ENCODE results near the gene GAN. TPM values are rescaled to one million over a fixed set of nuclear protein-coding genes. Genes with fewer than 3 reads are reported as not detected.

GAN gene
- polyA plus RNA-seq, 3 donors: 0.56 to 1.0 (median 0.79) TPM

DNA sequence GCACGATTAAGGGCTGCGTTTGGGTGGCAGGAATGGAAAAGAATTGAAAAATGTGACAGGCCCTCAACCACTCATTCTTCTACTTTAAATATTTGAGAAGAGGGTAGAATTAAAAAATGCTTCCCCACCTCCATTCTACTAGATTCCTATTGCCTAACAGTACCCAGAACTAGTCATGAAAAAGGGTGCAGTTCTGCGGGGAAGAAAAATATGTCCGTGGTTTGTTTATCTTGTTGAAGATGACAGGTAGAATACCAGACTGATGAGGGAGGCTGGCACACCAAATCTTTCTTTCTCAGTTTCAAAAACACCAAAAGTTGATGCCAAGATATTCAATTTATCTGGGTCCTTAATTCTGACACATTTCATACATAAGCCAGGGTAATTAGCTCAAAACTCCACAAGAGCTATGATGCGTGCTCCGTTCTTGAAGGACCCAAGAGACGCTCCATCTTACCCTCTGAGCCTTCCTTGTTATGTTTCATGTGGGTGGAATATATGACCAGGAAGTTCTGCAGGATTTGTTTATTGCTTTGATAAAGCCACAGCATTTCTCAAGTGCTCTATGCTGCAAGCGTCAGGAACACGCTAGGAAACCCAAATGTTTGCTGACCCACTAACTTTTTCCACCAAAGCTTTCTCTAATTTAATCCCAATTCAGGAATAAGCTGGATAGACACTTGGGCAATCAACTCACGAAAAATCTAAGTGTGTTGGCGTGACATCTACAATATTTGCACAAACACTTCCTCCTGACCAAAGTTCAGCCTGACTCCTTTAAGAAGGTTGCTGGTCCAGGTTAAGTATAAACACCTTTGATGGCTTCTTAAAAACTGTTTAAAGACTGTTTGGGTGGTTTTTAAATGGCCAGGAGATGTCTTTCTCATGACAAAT lies 20.6 kb upstream of the GAN start:
- 58 to 65% (median 59%) methylated on average over 11 of the region's 11 CpGs for WGBS, 3 donors
- no peak overlapping the region for H3K27ac ChIP-seq (ENCODE audit: low read depth, low read length)

DNA sequence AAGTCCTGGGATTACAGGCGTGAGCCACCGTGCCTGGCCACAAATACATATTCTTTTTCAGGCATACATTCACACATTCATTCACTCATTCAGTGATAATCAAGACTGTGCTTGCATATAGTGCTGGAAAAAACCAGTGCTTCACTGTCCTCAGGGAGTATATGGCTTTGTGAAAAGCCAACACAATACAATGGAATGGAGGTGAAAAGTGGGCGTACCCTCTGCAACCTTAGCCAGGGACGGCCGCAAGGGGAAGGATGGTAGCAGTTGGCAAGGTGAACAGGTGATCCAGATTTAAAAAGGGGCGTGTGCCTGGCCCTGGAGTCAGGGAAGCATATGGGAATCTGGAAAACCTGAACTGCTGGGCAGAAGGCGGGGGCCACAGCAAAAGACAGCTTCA lies 18.1 kb upstream of the GAN start:
- 77 to 87% (median 82%) methylated on average over 7 of the region's 7 CpGs for WGBS, 3 donors
- no peak overlapping the region for H3K27ac ChIP-seq (ENCODE audit: low read depth, low read length)

DNA sequence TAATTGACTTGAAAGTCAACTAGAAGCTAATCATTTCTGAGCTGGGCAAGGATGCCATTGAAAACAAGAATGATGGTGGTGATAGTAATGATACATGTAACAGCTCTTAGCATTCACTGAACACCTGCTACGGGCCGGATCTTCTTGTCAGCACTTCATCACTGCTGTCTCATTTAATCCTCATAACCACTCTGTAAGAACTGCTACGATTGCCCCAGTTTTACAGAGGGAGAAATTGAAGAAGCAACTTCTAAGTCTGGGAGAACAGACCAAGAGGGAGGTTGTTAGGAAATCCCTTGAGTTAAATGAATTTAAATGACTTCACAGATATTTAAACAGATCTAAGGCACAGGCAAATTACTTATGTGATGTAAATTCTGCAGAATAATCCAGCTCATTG lies 7.0 kb upstream of the GAN start:
- WGBS, 3 donors: 76 to 82% (median 80%) methylated on average over 3 of the region's 3 CpGs
- no peak overlapping the region for H3K27ac ChIP-seq (ENCODE audit: low read depth, low read length)

DNA sequence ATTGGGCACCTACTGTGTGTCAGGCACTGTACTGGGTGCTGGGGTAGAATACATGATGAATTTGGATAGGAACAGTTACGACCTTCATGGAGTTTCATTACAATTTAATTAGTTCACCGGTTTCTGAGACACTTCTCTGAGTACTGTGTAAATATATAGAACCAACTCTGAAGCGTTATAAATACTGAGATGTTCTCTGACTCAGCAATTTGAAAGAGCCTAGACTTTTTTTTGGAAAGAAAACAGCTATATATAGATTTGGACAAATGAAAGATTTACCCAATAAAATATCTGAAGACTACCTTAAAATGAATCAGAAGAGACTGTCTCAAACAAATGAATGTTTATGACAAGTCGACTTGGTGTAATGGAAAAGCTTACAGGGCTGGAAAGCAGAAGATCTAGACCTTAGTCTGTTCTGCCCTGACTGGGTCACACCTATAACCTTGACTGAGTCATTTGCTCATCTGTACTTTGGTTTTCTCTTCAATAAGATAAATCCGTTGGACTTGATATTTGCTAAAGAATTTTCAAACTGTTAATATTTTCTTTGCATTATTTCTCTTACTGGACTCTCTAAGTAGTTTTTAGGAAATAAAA lies 4.6 kb upstream of the GAN start:
- H3K27ac ChIP-seq (ENCODE audit: low read depth, low read length): no peak overlapping the region
- 67 to 84% (median 80%) methylated on average over 5 of the region's 5 CpGs for WGBS, 3 donors

DNA sequence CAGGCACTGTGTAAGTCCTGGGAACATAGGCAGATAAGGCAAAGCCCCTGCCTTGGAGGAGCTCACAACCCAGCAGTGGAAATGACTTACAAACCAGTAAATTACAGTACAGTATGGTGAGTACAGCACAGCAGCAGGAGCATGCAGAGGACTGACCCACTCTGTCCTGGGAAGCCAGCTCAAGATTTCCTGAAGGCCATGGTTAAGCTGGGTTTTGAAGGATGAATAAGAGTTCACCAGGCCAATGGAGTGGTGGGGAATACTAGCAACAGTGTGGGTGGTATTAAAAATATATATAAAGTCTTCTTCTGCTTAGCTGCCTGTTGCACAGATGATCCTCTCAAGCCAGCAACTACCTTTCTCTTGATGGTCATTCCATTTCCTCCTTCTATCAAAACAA lies 3.0 kb upstream of the GAN start:
- H3K27ac ChIP-seq (ENCODE audit: low read depth, low read length): no peak overlapping the region

DNA sequence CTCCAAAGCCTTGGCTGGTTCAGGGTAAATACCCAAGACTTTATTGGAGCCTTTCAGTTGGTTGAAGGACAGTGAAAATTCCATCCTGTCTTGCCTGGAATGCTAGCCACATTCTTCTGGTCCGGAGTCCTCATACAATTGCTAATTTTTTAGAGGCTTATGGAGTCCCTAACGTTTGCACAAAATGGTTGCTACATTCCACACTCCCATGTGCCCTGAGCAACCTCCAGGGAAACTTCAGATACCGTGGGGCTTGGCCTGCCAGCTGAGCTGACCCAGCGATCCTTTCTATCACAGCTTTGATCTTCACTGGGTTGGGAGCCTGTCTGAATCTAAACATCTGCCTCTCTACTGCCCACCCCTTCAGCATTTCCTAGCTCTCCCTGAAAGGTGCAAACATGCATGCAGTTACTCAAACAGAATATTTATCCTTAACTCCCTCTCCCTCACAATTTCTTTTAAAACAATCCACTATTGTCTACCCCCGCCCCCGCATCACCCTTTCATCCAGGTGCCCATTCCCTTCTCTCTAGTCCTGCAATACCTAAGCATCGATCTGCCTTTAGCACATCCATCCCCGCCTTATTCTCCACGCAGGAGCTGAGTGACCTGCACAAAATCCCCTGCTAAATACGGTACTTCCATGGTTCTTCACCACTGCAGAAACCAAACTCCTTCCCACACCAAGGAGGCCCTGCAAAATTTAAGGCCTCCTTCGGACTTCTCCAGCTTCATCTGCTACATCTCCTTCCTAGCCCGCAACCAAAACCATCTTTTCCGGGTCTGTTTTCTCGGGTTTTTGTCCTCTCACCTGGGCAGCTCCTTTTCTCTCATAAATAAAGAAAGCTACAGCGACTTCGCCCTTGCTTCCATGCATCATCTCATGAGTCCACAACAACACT lies 810 bp upstream of the GAN start:
- WGBS, 3 donors: 3 to 7% (median 5%) methylated on average over 16 of the region's 16 CpGs

DNA sequence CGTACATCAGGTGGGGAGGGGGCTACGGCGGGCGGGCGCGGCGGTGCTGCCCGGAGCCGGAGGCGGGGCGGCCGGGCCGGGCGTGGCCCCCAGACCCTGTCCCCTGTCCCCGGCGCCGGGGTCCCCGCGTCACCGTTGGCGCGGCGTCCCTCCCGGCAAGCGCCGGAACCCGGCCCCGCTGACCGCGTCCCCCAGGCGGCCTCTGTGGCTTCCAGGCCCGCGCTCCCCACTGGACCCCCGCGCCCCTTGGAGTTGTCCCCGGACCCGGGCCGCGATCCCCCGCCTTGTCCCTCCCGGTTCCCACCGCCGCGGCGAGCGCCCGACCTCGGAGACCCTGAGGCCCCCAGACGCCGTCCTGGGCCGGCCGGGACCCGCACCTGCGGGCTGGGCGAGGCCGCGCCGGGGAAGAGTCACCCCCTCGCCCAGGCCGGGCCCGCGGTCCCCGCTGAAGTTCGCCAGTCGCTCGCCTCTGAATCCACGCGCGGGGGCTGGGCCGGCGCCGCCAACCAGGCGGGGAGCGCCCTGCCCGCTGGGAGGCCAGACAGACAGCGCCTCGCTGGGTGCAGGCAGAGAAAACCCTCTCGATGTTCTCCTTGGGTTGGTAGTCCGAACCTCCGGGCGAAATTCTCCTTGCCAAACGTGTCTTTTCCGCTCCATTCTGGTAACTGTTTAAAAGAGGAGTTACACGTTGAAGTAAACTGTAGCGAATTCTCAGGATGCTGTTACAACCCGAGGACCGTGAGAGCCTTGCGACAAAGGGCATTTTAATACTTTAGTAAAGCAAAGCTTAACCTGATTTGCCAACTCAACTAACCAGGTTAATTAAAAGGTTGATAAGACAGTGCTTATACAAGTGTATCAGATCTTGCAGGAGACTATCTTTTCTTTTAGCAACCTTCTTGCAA lies 761 bp downstream of the GAN start:
- WGBS, 3 donors: 1% methylated on average over 71 to 88 of the region's 88 CpGs
- peak overlapping the region; percentile 51 for H3K27ac ChIP-seq (ENCODE audit: low read depth, low read length)

More for the DNA sequence above, 810 bp upstream of the GAN start:
- no peak overlapping the region for H3K27ac ChIP-seq (ENCODE audit: low read depth, low read length)

DNA sequence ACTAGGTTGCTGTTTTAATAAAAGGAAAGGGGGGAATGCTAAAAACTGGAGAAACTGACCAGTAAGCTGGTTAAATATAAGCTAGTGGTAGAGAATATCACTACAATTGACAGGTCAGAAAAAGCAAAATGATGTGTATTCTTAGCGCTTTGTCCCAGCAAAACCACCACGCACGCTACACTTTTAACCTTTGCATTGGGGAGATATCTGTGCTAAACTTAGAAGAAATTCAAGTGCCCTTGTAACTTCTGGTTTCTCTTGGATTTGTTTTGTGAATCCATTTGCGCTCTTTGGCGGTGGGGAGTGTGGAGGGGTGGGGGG lies 1.4 kb downstream of the GAN start:
- no peak overlapping the region for H3K27ac ChIP-seq (ENCODE audit: low read depth, low read length)
- 55 to 96% (median 89%) methylated on average over 5 of the region's 5 CpGs for WGBS, 3 donors

DNA sequence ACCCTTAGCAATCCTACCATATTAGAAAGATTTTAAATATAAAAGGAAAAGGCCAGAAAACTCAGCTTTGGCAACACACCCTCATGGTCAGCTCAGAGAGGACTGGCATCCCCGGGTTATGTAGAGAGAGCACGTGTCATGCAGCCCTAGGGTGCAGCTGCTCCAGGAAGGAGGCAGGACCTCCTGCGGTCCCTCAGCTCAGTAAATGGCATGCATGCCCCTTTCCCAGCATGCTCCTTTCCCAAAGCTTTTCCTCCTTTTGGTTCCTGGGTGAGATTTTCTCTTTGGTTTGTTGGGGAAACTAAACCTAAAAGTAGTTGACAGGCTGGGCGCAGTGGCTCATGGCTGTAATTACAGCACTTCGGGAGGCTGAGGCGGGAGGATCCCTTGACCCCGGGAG lies 3.9 kb downstream of the GAN start:
- H3K27ac ChIP-seq (ENCODE audit: low read depth, low read length): no peak overlapping the region
- 86 to 93% (median 88%) methylated on average over 7 of the region's 7 CpGs for WGBS, 3 donors

DNA sequence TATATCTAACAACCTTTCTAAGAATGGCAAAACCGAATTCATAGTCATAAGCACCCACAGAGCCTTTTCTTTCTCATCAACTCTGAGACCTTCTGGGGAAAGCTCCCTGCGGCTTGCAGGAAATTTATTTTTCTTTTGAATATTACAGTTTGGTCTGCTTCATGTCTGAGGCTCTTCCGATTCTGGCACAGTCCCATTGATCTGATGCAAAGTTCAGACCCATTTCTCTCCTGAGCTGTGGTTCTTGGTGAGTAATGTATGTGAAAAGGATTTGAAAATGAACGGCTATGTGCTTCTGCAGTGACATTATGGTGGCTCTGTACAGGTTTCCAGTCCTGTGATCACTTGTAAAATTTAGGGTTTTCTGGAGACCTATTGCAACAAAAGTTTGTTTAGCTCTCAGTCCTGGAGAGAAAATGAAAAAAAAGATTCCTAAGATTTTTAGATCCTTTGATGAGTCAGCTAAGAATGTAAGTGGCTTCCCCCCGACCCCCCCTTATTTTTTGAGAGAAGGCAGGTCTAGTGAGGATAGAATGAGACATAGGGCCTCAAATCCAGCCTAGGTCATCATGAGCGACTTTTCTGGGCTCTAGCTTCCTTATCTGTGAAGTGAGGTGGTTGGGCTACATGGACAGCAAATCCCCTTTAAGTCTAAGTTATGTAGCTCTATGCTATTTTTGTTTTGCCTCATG lies 4.6 kb downstream of the GAN start:
- no peak overlapping the region for H3K27ac ChIP-seq (ENCODE audit: low read depth, low read length)
- 60 to 80% (median 68%) methylated on average over 6 of the region's 6 CpGs for WGBS, 3 donors

DNA sequence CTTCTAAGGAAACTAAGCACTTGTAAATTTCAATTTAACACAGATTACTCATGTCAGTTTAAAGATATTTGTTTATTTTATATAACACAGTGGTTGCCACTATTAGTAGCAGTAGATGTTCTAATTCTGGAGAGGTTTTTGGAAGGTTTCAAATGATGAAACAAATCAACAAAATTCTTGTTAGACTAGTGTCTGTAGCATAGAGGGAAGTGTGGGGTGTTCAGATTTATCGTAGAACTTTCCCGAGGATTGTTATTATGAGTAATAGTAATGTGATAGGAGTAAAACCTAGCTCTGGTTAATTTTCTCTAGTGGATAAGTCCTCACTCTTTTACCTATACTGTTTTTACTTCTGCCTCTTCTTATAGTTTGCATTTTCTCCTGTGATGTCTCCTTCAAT lies 6.3 kb downstream of the GAN start:
- WGBS, 3 donors: 89 to 100% (median 96%) methylated on average over 2 of the region's 2 CpGs
- H3K27ac ChIP-seq (ENCODE audit: low read depth, low read length): no peak overlapping the region

DNA sequence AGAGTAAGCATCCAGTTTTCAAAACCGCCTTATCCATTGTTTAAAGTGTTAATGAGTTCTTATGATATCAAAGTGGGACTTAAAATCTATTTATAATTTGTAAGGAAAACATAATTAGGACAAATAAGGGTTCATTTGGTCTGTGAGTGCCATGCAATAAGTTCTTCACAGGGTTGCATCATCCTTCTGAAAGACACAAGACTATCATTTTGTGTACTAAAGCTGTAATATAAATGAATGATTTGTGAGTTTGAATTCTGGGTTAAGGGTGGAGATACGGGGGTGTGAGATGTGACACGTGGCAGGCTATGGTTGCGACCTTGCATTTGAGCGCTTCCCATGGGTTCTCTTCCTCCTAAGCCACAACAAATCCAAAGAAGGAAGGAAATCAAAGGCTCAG lies 6.8 kb downstream of the GAN start:
- WGBS, 3 donors: 94 to 98% (median 94%) methylated on average over 5 of the region's 5 CpGs
- no peak overlapping the region for H3K27ac ChIP-seq (ENCODE audit: low read depth, low read length)

DNA sequence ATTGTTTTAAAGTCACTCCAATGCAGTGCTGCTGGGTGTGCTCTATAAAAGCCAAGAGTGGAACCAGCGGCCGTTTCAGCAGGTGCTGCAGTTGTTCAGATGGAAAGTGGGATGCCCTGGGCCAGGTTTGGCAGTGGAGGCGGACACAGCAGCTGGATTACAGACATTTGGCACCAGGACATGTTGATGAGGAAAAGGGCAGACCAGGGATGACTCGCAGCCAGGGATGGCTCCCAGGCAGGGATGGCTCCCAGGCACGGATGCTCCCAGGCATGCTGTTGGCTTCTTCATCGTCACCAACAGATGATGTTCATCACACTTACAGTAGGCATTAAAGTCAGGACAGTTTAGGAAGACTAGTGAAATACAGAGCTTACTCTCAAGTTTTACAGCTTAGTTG lies 10.0 kb downstream of the GAN start:
- no peak overlapping the region for H3K27ac ChIP-seq (ENCODE audit: low read depth, low read length)
- WGBS, 3 donors: 87 to 97% (median 92%) methylated on average over 6 of the region's 6 CpGs

DNA sequence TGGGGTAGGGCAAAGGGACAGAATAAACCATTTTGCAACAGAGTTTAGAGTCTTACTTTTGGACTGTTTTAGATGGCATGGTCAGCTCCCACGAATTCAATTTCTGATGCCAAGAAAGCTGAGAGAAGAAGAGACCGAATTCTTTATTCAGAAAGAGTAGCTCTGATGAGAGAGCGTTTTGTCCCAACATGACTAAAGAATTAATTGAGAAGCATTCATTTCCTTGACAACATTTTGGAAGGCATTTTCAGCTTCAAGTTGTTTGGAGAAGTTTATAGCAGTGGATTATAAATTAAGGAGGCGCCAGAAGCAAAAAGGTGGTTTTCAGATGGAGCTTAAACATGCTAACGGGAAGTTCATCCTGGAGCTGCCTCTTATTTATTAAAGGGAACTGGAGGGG lies 12.2 kb downstream of the GAN start:
- WGBS, 3 donors: 76 to 92% (median 78%) methylated on average over 5 of the region's 5 CpGs
- H3K27ac ChIP-seq (ENCODE audit: low read depth, low read length): no peak overlapping the region

DNA sequence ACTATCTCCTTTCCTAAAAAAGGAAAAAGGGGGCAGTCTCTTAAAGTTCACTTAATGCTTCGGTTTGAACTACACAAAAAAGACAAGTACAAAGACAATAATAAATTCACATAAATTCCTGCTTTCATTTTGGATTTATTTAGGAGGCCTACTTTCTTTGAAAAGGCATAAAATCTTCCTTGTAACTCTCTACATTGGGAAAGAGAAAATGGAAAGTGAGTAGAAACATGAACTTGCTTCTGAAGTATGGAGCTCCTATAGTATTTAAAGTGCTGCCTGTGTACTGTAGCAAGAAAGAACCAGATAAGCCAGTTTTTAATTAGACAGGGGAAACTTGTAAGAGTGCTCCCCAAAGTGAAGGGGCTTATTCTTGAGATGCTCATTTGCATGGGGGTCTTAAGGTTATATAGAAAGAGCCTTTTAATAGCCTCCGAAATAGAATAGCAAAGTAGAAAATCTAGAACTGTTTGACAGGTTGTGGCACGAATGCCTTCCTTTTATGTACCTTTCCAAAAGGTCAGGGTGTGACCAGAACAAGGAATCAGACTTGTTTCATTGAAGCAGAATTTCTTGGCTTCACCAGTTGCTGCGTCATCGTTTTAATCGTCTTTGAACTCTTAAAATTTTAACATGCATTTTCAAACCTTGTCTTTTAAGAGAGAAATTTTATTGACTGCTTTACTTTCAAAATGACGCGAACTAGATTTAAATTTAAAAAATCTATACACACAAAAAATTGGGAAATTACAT lies 12.9 kb downstream of the GAN start:
- H3K27ac ChIP-seq (ENCODE audit: low read depth, low read length): no peak overlapping the region
- 74 to 85% (median 75%) methylated on average over 8 of the region's 8 CpGs for WGBS, 3 donors

DNA sequence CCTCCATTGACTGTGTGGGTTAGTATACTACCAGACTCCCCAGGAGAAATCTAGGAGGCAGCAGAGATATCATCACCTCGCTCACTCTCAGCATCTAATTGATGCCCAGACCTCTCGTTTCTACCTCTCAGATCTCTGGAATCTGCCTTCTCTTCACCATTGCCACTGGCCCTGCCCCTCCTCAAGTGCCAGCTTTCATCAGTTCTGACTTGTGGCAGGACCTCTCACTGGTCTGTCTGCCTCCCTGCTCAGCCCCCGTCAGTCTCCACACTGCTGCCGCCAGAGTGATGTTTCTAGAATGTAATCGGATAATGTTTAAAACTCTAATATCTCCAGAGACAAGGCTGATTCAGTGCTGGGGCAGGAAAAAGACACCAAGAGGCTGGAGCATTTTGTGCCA lies 15.2 kb downstream of the GAN start:
- 75 to 95% (median 90%) methylated on average over 5 of the region's 5 CpGs for WGBS, 3 donors
- no peak overlapping the region for H3K27ac ChIP-seq (ENCODE audit: low read depth, low read length)

DNA sequence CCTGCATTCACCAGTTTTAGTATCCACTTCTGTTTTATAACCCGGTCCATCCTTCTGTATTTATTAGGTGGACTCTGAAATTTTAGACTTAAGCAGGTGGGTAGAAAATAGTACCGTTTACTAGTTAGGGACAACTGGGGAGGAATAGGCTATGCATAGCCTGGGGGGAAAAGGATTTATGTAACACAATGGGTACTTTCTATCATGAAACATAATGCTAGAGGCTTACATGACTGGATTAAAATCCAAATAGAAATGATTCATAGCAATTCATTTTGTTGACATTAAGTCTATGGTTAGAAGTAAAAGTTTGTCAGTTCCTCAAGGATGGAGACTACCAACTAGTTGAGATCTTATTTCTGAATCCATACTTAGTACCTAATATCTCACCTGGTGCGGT lies 18.6 kb downstream of the GAN start:
- H3K27ac ChIP-seq (ENCODE audit: low read depth, low read length): no peak overlapping the region
- WGBS, 3 donors: 97 to 99% (median 99%) methylated on average over 3 of the region's 3 CpGs

All from adipose tissue (tissue), 3 donors.